ENCODE results near the gene RIN1.
"Not testable (repeated sequence)": the region's sequence is repeated elsewhere in the genome, so short reads cannot be mapped to it uniquely, and the experiment has no call there.

Gene RIN1

DNA sequence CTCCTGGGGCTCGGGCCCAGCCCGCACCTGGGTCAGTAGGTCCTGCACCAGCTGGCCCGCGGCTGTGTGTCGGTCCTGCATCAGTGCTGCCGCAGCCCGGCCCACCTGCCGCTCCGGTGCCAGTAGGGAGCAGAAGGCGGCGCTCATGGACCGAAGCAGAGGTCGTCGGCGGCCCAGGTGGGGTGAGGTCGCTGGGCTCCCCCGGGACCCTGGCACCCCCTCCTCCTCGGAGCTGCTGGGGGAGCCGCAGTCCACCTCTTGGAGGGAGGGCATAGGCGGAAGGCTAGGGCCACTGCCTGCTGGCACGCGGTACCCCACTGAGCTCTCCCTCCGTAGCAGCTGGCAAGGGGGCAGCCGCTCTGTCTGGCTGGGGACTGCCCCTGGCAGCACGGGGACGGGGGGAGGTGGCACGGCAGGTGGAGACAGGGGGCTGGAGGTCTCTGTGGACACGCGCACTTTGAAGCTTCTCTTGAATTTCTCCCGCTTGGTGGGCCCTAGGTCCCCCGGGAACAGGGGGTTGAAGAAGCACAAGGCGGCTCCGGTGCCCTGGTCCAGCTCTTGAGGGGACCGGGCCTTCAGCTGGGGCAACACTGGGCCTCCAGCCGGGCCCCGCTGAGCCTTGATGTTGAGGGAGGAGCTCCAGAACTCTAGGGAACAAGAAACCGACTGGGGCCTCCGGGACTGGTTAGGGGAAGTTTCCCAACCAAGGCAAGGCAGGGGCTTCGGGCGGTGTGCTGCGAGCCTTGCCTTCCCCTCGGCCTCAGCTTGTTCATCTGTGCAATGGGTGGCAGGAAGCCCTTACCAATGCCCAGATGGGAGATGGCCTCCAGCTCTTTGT, 1.4 kb downstream of the RIN1 start:
- DNase-seq, result no peak

DNA sequence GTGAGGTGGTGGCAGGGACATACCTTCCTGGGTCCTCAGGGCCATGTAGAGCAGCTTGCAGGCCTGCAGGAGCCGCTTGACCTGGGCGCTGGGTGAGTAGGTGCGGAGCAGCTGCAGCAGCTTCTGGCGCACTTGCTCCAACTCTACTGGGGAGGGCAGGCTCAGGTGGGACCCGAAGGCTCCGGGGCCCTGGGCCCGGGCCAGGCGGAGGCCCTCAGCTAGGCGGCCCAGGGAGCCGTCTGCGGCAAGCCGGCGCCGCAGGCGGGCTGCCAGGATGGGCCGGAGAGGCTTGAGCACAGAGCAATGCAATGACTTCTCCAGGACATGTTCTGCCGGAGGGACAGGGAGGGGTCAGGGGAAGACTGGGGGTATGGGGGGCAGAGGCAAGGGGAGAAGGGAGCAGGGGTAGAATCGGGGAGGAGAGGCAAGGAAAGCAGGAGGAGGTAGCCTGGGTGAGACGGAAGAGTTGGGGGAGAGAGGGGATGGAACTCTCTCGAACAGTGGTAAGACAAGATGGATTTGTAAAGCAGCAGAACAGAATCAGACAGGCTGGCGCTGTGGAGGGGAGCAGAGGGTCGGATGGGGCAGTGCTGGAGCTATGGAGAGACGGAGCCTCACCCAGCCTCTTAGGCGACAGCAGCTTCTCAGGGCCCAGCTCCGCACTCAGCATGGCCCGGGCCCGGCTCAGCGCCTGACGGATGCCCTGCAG, 2.2 kb downstream of the RIN1 start:
- no peak for DNase-seq

GRCh38 chr11:66333220-66333877, 2.9 kb downstream of the RIN1 start:
- DNase-seq, result no peak

DNA sequence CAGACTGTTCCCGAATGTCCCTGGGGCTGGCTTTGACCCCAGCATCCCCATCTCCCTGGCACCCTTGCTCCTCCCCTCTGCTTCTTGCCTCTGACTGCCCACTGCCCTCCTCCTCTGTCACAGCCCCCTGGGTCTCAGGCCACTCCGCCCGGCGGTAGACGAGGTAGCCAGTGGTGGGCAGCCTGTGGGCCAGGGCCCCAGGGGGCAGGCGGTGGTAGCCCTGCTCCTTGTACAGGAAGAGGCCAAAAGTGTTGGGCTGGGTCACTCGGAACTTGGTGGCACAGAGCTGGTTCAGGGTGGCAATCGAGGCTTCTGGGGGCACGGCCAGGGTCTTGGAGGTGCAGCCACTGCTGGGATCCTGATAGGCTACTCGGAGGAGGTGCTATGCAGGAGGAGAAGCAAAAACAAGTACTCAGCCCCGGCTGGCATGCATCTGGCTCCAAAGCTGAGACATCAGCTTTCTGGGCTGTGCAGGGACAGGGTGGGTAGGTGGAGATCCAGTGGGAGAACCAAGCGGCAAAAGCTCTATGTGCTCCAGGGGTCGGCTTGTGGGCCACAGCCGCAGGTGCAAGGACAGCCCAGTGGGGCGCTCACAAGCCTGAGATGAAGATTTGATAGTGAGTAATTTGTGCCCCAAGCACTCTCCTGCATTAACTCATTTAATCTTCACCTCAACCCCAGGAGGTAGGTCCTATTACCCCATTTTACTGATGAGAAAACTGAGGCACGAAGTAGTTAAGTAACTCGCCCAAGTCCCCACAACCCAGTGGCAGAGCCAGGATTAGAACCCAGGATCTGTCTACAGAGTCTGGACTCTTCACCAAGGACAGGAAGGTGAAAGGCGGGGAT, 3.6 kb downstream of the RIN1 start:
- DNase-seq, result no peak

- no peak for DNase-seq
Measured at GRCh38 chr11:66331542-66332370, 4.5 kb downstream of the RIN1 start.

DNA sequence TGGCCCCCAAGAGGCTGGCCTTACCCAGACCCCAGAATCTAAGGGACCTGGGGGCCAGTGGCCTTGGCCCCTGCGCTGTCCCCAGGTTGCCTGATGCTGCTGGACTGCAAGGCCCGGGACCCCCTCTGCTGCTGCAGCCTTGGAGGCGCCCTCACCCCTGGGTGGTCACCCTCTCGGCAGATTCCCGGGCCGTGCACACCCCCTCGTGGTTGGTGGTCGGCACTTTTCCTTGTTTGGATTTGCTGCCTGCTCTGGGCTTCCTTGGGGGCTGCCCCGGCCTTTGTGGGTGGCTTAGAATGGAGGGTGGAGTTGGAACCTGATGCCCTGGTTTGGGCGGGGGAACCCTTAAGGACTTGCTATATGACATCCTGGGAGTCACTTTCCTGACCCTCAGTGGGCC, 5.3 kb downstream of the RIN1 start:
- DNase-seq, result no peak

DNA sequence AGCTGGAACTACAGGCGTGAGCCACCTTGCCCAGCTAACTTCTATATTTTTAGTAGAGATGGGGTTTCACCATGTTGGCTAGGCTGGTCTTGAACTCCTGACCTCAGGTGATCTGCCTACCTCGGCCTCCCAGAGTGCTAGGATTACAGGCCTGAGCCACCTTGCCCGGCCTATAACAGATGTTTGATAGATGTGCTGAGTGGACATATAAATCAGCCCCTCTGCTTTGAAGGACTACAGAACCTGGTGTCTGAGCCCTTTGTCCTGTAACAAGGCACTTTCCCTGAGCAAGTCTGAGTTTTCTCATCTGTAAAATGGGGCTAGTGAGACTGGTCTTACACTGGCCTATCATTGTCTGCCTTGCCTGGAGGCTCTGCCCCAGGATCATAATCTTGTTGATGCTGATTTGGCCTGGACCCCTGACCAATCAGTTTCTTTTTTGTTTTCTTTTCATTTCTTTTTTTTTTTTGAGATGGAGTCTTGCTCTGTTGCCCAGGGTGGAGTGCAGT, 7.0 kb downstream of the RIN1 start:
- no peak for DNase-seq

DNA sequence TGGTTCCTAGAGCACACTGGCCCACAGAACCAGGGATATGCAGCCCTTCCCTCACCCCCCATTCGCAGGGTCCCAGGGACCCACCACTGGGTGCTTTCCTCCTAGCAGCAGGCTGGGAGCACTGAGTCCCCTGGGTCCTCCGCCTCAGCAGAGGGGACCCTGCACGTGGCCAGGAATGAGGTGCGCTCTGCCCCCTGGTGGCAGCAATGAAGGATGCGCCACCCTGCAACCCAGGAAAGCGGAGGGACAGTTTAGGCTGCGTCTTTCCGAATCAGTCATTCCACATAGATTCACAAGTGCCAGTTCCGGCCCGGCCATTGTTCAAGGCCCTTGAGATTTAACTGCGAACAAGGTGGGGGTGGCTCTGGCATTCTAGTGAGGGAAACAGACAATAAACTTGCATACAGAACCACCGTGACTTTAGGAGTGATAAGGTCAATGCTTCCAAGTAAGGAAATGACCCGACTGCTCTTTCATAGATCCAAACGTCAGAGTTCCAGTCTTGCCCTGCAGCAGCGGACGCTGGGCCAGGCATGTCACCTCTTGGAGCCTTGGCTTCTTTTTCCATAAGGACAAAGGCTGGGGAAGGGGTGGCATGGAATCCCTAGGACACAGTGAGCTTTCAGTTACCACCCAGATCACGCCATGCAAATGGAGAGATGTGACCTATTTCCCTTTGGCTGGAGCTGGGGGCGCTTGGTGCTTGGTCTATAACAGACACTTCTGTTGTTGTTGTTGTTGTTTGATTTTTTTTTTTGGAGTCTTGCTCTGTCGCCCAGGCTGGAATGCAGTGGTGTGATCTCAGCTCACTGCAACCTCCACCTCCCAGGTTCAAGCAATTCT, 7.7 kb downstream of the RIN1 start:
- peak; percentile 61 for DNase-seq

- DNase-seq, result no peak
Measured at GRCh38 chr11:66328031-66328301, 8.3 kb downstream of the RIN1 start.

DNA sequence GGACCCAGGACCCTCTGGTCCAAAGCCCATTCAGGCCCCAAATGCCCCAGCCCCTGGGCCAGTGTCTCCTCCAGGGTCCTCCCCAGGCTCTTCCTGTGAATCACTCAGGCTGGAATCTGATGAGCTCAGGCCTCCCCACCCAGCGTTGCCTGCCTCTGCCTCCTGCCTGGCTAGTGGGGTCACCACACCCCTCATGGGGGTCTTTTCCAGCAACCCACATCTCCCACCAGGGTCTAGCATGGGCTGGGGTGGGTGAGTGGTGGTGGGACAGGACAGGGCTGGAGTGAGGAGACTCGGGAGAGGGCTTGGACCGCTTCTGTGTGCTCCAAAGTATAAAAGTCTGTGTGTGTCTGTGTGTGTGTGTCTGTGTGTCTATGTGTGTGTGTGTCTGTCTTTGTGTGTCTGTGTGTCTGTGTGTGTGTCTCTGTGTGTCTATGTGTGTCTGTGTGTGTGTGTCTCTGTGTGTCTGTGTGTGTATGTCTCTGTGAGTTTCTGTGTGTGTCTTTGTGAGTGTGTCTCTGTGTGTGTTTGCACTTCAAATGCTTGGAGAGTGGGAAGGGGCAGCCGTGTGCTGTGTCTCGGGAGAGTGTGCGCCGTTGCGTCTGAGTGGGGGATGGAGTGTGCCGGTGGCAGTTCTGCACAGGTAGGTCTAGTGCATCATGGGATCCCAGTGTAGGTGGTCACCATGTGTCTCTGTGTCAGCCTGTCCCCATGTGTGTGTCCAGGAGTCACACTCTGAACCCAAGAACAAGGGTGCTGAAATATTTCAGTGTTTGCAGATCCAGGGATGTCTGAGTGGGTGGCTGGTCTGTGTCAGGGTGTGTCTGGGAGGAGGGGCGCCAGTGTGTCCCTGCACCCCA, 8.8 kb downstream of the RIN1 start:
- DNase-seq, result no peak

DNA sequence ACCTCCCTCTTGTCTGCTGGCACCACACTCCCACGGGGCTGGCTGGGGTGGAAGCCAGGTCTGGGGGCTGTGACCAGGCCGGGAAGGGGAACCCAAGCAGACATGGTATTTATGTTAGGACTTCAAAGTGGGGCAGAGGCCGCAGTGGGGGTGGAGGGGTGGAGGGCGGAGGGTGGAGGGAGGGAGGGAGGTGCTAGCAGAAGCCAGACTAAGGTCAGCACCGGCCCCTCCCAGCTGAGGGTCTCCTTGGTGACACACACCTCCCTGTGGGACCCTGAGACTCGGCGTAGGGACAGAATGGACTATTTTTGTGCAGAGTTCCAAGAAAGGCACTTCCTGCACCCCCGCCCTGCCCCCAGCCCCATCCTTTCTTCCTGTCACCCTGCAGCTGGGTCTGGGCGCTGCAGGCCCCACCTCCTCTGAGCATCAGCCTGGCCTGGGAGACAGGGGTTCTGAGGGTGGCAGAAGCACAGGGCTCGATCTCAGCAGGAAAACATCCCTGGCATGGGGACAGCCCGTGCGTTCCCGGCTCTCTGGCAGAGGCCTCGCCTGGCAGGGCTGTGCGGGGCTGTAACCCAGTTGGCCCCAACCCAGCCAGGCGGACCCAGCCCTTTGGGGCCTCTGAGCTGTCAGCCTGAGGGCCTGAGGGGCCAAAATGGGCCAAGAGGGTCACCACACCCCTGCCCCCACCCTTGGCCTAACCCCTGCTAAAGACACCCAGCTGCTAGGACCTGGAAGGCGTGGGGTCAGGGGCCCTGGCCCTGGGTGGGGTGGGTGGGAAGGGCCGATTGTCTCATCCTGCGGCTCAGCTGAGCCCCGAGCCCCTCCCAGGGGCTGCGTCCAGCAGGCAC, 9.7 kb downstream of the RIN1 start:
- no peak for DNase-seq

DNA sequence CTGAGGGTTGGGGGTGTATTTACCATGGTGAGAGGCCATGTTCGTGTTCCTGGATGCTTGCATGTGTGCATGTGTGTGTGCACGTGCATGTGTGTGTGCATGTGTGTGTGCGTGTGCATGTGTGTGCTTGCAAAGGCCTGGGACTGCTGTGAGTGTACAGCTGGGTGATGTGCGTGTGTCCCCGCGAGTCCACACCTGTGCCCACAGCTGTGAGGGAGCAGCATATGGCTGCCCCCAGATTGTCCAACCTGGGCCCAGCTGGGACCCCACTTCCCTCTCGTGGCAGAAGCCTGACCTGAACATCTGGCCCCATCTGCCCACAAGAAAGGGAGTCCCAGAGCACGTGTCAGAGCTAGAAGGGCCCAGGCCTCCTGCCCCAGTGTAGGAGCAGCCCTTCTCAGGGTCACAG, 11.0 kb downstream of the RIN1 start:
- no peak for DNase-seq

- DNase-seq, result no peak
Measured at GRCh38 chr11:66324664-66325063, 11.6 kb downstream of the RIN1 start.

DNA sequence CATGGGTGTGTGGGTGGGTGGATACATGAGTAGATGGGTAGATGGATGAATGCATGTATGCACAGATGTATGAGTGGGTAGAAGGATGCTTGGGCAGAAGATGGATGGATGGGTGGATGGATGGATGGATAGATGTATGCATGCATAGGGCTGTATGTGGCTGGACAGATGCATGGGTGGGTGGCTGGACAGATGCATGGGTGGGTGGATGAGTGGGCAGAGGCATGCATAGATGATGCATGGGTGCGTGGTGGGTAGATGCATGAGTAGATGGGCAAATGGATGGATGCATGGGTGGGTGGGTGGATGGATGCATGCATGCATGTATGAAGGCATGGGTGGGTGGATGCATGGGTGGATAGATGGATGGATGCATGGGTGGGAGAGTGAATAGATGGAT, 12.6 kb downstream of the RIN1 start:
- no peak for DNase-seq

DNA sequence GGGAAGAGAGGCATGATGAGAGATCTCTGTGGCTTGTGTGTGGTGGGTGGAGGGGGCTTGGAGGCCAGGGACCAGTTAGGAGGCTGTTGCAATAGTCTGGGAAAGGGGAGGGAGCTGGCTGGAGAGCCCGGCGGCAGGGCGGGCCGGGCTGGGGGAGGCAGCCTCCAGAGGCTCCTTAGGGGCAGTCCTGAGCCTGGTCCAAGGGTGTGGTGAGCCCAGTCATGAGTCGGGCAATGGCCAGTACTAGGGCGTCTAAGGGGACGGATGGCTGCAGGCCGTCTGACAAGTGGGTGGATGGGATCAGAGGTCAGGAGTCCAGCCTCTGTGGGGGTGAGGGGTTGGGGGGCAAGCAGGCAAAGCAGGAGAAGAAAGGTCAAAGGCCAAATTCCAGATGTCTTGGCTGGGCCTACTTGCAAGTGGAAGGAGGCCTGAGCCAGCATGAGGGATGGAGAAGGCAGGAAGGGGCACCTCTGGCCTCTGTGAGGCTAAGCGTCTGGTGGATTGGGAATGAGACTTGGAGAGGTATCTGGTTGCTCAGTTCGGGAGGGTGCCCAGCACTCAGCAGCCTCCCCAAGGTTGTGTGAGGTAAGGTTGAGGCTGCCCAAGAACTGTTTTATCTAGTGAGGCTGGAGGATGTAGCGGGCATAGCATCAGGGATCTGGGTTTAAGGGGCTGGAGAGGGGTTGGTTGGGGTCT, 13.4 kb downstream of the RIN1 start:
- no peak for DNase-seq

- no peak for DNase-seq
Measured at GRCh38 chr11:66321606-66322005, 14.6 kb downstream of the RIN1 start.

GRCh38 chr11:66320748-66321147, 15.5 kb downstream of the RIN1 start:
- not testable (repeated sequence) for DNase-seq

- not testable (repeated sequence) for DNase-seq
Measured at GRCh38 chr11:66320289-66320688, 15.9 kb downstream of the RIN1 start.

- DNase-seq, result no peak
Measured at GRCh38 chr11:66318600-66318970, 17.6 kb downstream of the RIN1 start.

Data from GDM1 (cell line).